ENCODE results near the gene PAIP1.
"Not testable (repeated sequence)": the region's sequence is repeated elsewhere in the genome, so short reads cannot be mapped to it uniquely, and the experiment has no call there.

PAIP1 gene

GRCh38 chr5:43514816-43515677 is 41.8 kb downstream of the PAIP1 start, which contains the start of gene C5orf34:
Gene C5orf34 (minus strand): TSS chr5:43515148. CDS start chr5:43509339, 5,809 bp downstream.
- Histone ChIP-seq H3K36me3 (no peaks in the 10 kb centered on the region), H3K4me3 (ENCODE audit: low read depth in 1 of 2, low read length in 1 of 2) (peak within 1 kb of the TSS; percentile 66 to 72), H3K4me1 (ENCODE audit: control insufficient read depth in 1 of 2, insufficient read depth in 1 of 2, low read depth in 1 of 2, low read length in 1 of 2) (peaks cover 12 to 21% of the 10 kb centered on the region in 2 experiments), H3K27ac (peak within 1 kb of the TSS; percentile 69), H3K9me3 (no peaks in the 10 kb centered on the region), H3K27me3 (no peaks in the 10 kb centered on the region)
- no peak for TF ChIP-seq CTCF (IDR thresholded peaks at IDR 0.05)

- Histone ChIP-seq H3K27ac (peak overlapping the region; percentile 69), H3K9me3 (no peaks in the 10 kb centered on the region), H3K36me3 (no peaks in the 10 kb centered on the region), H3K4me1 (ENCODE audit: control insufficient read depth in 1 of 2, insufficient read depth in 1 of 2, low read depth in 1 of 2, low read length in 1 of 2) (peaks cover 12 to 21% of the 10 kb centered on the region in 2 experiments), H3K27me3 (no peaks in the 10 kb centered on the region), H3K4me3 (ENCODE audit: low read depth in 1 of 2, low read length in 1 of 2) (peak overlapping the region; percentile 66 to 72)
- no peak for TF ChIP-seq CTCF (IDR thresholded peaks at IDR 0.05)
These were observed 42.4 kb downstream of the PAIP1 start for GRCh38 chr5:43514471-43514815.

GRCh38 chr5:43514025-43514424 is 42.9 kb downstream of the PAIP1 start:
- no peak overlapping the region for H3K27ac ChIP-seq
- peak overlapping the region in 1 of 2 experiments; percentile 72 for H3K4me3 ChIP-seq (ENCODE audit: low read depth in 1 of 2, low read length in 1 of 2)
- H3K27me3 ChIP-seq, result no peaks in the 10 kb centered on the region
- no peaks in the 10 kb centered on the region for H3K36me3 ChIP-seq
- no peak for TF ChIP-seq CTCF (IDR thresholded peaks at IDR 0.05)
- peaks cover 12 to 21% of the 10 kb centered on the region in 2 experiments for H3K4me1 ChIP-seq (ENCODE audit: control insufficient read depth in 1 of 2, insufficient read depth in 1 of 2, low read depth in 1 of 2, low read length in 1 of 2)
- no peaks in the 10 kb centered on the region for H3K9me3 ChIP-seq

- not testable (repeated sequence) for H3K4me3 ChIP-seq (ENCODE audit: low read depth in 1 of 2, low read length in 1 of 2); H3K27me3 ChIP-seq; H3K36me3 ChIP-seq; H3K9me3 ChIP-seq; H3K27ac ChIP-seq
- peaks cover 12 to 21% of the 10 kb centered on the region in 2 experiments for H3K4me1 ChIP-seq (ENCODE audit: control insufficient read depth in 1 of 2, insufficient read depth in 1 of 2, low read depth in 1 of 2, low read length in 1 of 2)
These were observed 45.8 kb downstream of the PAIP1 start for GRCh38 chr5:43511062-43511461.

GRCh38 chr5:43498581-43498980 is 58.3 kb downstream of the PAIP1 start:
- Histone ChIP-seq H3K27ac (no peak overlapping the region), H3K36me3 (no peaks in the 10 kb centered on the region), H3K4me1 (ENCODE audit: control insufficient read depth in 1 of 2, insufficient read depth in 1 of 2, low read depth in 1 of 2, low read length in 1 of 2) (no peaks in the 10 kb centered on the region), H3K27me3 (no peaks in the 10 kb centered on the region), H3K4me3 (ENCODE audit: low read depth in 1 of 2, low read length in 1 of 2) (no peak overlapping the region), H3K9me3 (no peaks in the 10 kb centered on the region)
- no peak for TF ChIP-seq CTCF (IDR thresholded peaks at IDR 0.05)

GRCh38 chr5:43497311-43498104 is 59.4 kb downstream of the PAIP1 start:
- Histone ChIP-seq H3K36me3 (peaks cover 3% of the 10 kb centered on the region), H3K9me3 (no peaks in the 10 kb centered on the region), H3K4me1 (ENCODE audit: control insufficient read depth in 1 of 2, insufficient read depth in 1 of 2, low read depth in 1 of 2, low read length in 1 of 2) (no peaks in the 10 kb centered on the region), H3K4me3 (ENCODE audit: low read depth in 1 of 2, low read length in 1 of 2) (no peak overlapping the region), H3K27ac (no peak overlapping the region), H3K27me3 (no peaks in the 10 kb centered on the region)
- TF ChIP-seq CTCF (IDR thresholded peaks at IDR 0.05), result no peak

Measured in neutrophil (primary cell).